ENCODE measurements around the gene HSPA12A.
A peak's percentile ranks its signal among the peaks of the same experiment; 100 is the strongest.

The HSPA12A gene

GRCh38 chr10:116660860-116661259 is 81.5 kb downstream of the HSPA12A start:
- intact Hi-C loops (cut with DNase I) = no loop called here

GRCh38 chr10:116659049-116659670 is 83.2 kb downstream of the HSPA12A start:
- intact Hi-C loops (cut with DNase I) = no loop called here
- DNase-seq = no peak

More at GRCh38 chr10:116660860-116661259, 81.5 kb downstream of the HSPA12A start:
- DNase-seq = no peak

GRCh38 chr10:116657863-116658551 is 84.4 kb downstream of the HSPA12A start:
- intact Hi-C loops (cut with DNase I) = no loop called here
- DNase-seq = no peak

GRCh38 chr10:116656044-116656443 is 86.3 kb downstream of the HSPA12A start:
- intact Hi-C loops (cut with DNase I) = no loop called here
- DNase-seq = no peak

GRCh38 chr10:116655568-116655967 is 86.8 kb downstream of the HSPA12A start:
- intact Hi-C loops (cut with DNase I) = no loop called here
- DNase-seq = no peak

- no peak for DNase-seq
- intact Hi-C loops (cut with DNase I) = no loop called here
Observed at GRCh38 chr10:116654816-116655215, 87.5 kb downstream of the HSPA12A start.

- no peak for DNase-seq
Observed at GRCh38 chr10:116653885-116654284, 88.5 kb downstream of the HSPA12A start.

GRCh38 chr10:116648903-116649302 is 93.5 kb downstream of the HSPA12A start:
- intact Hi-C loops (cut with DNase I) = no loop called here
- DNase-seq = no peak

More at GRCh38 chr10:116653885-116654284, 88.5 kb downstream of the HSPA12A start:
- intact Hi-C loops (cut with DNase I) = no loop called here

GRCh38 chr10:116646502-116646901 is 95.9 kb downstream of the HSPA12A start:
- intact Hi-C loops (cut with DNase I) = no loop called here

GRCh38 chr10:116637830-116638229 is 104.5 kb downstream of the HSPA12A start:
- no peak for DNase-seq
- intact Hi-C loops (cut with DNase I) = no loop called here

More at GRCh38 chr10:116646502-116646901, 95.9 kb downstream of the HSPA12A start:
- no peak for DNase-seq

- intact Hi-C loops (cut with DNase I) = no loop called here
- peak in 26 of 42 donors; percentile 5 to 68 (median 23) for DNase-seq
Observed at GRCh38 chr10:116636976-116637375, 105.4 kb downstream of the HSPA12A start.

GRCh38 chr10:116636385-116636784 is 106.0 kb downstream of the HSPA12A start:
- no peak for DNase-seq
- intact Hi-C loops (cut with DNase I) = no loop called here

- no peak for DNase-seq
- intact Hi-C loops (cut with DNase I) = no loop called here
Observed at GRCh38 chr10:116634126-116634975, 108.0 kb downstream of the HSPA12A start.

GRCh38 chr10:116633216-116633600 is 109.2 kb downstream of the HSPA12A start:
- no peak for DNase-seq
- intact Hi-C loops (cut with DNase I) = no loop called here

- intact Hi-C loops (cut with DNase I) = no loop called here
- no peak for DNase-seq
Observed at GRCh38 chr10:116632596-116633215, 109.7 kb downstream of the HSPA12A start.

GRCh38 chr10:116631871-116632295 is 110.5 kb downstream of the HSPA12A start:
- intact Hi-C loops (cut with DNase I) = no loop called here
- no peak for DNase-seq

GRCh38 chr10:116630020-116630419 is 112.3 kb downstream of the HSPA12A start:
- intact Hi-C loops (cut with DNase I) = no loop called here
- DNase-seq = no peak

GRCh38 chr10:116629340-116629739 is 113.0 kb downstream of the HSPA12A start:
- no peak for DNase-seq
- intact Hi-C loops (cut with DNase I) = no loop called here

GRCh38 chr10:116627386-116627933 is 114.9 kb downstream of the HSPA12A start:
- DNase-seq = peak in 19 of 42 donors; percentile 7 to 58 (median 23)
- intact Hi-C loops (cut with DNase I) = no loop called here

Measured in head of caudate nucleus (tissue), 42 donors.